NCI-H146 (cell line): ENCODE data around the gene FOXN3.
A peak's percentile ranks its signal among the peaks of the same experiment; 100 is the strongest.
"Not testable (repeated sequence)": the region's sequence is repeated elsewhere in the genome, so short reads cannot be mapped to it uniquely, and the experiment has no call there.

Experiments
- DNase-seq: peaks from one replicate; lab custom pipeline; 2025; lab: John Stamatoyannopoulos, UW

Gene FOXN3

DNA sequence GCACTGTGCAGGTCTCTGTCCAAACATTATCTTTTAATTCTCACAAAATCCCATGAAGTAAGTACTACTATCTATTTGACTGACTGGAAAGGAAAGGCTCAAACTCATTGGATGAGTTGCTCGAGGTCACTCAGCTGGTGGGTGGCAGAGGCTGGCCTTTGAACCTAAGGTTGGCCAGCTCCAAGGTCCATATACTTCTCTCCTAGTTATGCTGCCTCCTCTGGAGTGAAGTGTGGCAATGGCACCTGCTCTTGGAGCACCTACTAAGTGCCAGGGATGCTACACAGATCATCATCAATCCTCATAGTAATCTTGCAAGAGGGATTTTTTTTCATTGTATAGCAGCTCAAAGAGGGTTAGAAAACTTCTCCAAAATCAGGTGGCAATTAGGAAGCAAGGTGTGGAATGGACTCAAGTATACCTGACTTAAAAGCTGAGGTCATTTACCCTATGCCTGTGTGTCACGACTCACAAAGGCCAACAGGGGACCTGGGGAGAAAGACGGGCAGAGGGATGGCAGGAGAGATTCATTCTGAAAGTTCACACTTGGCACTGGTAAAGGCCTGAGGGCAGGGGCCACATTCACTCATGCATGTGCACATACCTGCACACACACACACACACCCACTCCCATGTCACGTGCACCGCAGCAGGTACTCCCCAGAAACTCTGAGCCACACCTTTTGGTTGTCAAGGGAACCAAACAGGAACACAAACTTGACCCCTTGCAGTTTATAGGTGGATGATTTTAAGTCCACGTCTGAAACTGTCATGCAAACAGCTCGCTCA is 146.4 kb downstream of the FOXN3 start:
- DNase-seq, result no peak

DNA sequence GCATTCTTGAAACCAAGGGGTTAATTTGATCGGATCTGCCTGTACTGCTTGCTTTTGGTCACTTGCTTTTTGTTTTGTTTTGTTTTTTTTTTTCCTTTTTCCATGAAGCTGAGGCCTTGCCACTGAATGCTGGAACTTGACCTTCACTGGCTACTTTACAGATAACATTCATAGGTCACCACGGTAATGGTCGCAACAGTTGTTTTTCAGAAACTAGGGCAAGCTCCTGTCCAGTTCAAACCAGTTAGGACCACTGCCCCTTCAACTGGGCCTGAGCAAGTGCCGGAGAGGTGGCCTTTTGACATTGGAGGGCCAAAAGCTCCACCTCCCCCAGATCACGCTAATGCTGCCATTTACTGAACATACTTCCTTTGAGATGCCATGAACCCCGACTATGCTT is 147.6 kb downstream of the FOXN3 start:
- DNase-seq, result no peak

DNA sequence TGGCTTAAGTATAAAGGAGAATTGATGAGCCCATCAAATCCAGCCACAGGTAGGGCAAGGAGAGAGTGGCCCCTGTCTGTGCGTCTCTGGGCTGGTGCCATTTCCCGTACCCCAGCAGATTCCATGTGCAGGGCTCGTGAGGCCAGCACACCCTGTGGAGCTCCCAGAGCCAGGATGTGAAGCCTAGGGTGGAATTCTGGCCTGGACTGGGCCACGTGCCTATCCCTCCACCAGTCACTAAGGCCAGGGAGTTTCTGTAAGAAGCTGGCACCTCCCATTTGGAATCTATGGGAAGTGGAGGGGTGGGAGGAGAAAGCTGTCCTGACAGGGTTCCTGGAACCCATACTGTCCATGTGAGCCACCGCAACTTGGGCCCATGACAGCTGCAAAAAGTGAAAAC is 148.5 kb downstream of the FOXN3 start:
- no peak for DNase-seq

DNA sequence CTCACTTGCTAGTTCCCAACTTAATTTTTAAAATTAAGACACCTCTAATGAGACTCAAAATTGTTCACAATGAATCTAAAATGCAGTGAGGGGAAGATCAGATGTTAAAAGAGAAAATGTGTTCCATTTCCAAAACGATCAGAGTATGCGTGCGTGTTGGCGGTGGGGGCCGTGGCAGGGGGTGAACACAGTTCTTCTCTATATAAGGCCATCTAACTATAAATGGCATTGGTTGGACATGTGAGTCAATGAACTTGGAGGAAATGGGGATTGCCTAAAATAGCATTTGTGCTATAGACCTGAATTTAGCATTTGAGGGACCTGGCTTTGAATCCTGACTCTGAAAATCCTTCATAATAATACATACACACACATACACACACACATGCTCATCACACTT is 149.4 kb downstream of the FOXN3 start:
- DNase-seq, result no peak

DNA sequence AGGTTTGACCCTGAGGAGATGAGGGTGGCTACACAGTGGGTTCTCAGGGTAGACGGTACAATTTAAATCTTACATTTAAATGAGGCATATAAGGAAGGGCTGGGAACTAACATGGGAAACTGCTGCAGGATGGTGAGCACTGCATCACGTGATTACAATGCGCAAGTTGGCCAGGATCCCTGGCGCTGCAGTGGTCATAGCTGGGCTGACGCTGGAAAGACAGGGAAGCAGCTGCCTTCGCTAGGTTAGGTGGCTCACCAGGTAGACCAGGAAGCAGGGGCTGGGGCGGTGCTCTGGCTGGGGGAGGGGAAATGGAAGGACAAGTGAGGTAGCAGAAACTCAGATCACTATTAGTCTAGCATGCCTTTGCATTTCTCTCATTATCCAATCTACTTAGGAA is 149.9 kb downstream of the FOXN3 start:
- no peak for DNase-seq

DNA sequence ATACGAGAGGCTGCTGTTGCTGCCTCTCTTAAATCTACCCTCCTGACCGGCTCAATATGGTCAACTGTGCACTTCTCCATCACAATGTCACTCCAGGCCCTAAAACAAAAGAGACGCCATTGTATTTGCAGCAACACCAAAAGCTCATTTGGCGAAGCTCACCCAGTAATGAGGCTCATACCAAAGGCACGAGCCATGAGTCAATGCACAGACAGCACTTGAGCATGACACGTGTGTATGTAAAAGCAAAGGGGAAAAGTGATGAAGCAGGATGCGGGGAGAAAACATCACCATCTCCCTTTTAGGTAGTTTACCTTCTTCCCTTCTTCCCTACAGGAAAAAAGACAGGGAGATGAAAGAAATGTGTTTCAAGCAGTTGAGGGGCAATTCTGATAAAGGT is 150.3 kb downstream of the FOXN3 start:
- DNase-seq, result no peak

DNA sequence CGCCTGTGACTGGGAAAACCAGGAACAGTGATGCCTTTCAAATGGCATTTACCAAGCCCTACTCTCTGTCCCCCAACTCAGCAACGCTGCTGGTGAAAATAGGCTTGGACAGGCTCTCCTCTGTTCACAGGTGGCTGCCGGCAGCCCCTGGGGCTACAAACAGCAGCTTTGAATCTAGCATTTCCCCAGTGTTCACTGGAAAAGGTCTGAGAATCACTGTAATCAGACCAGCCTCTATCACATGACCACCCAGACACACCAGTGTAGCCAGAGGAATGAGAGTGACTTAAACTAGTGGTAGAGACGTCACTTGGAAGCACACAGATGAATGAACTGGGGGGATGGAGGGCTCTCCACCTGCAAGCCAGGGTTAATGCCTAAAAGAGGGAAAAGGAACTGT is 151.8 kb downstream of the FOXN3 start:
- DNase-seq, result no peak

DNA sequence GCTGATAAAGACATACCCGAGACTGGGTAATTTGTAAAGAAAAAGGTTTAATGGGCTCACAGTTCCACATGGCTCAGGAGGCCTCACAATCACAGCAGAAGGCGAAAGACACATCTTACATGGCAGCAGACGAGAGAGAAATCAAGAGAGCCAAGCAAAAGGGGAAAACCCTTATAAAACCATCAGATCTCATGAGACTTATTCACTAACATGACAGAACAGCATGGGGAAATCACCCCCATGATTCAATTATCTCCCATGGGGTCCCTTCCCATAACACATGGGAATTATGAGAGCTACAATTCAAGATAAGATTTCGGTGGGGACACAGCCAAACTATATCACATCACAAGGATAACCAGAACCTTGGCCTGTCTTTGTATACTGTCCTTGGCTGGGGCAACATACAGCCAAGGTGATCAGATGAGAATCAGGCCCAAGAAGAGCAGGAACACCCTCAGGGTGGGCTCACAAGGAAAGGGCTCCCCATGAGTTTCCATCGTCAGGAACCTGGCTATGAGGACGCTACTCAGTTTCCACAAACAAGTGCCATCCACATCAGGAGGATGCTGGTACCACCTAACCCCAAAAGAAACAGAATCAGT is 152.7 kb downstream of the FOXN3 start:
- DNase-seq, result no peak

DNA sequence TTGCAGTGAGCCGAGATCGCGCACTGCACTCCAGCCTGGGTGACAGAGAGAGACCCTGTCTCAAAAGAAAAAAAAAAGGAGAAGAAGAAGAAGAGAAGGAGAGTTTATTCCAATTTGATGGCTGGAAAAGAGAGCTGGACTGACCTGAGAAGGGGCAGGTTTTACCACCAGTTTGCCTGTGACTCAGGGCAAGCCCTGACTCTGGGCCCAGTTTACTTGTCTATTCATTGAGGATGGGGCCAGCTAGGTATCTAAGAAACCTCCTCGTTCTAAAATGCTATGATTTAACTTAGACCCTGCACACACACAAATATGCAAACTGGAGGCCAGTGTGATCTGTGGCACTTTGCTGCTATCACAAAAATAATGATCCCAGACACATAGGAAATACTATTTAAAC is 155.0 kb downstream of the FOXN3 start:
- DNase-seq, result no peak

DNA sequence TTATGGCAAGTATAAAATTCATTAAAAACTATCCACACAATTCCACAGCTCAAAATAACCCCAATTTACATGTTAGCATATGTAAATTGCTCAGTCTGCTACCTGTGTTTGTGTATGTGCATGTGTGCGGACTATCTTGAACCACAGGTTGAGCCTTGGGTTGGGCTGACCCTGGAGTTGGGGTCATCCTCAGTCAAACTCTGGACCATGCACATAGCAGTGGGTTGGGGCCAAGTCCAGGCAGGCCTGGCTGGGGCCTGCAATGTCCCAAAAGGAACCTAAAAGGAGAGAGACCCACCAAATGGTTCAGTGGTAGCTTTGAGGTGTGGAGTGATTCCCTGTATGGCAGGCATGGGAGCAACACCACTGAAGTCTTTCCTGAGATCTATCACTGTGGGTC is 156.1 kb downstream of the FOXN3 start:
- no peak for DNase-seq

DNA sequence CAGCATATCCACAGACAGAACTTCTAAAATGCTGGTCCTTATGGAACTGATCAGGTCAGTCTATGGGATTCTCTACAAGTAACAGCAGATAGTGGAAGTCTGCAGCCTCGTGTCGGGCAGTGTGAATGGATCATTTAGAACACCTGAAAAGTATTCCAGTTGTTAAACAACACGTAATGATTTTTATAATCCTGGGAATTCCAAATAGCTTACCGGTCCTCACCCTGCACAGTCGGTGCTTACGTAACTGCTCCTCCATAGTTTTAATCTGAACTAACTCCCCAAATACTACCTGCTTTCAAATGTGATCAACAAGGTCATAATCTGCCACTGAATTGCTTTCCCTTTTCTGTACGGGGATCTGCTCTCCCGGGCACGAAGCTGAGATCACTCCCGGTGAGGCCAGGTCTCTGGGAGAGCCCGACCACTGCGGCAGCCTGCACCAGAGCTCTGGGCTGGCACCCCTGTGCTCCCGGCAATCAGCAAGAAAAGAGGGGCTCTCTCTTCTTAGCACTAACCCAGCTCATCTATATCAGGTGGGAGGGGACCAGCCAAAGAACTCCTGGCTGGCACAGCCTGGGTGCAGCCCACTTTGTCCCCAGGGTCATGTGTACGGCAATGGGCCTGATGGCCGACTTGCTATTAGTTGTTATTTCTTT is 157.0 kb downstream of the FOXN3 start:
- no peak for DNase-seq

DNA sequence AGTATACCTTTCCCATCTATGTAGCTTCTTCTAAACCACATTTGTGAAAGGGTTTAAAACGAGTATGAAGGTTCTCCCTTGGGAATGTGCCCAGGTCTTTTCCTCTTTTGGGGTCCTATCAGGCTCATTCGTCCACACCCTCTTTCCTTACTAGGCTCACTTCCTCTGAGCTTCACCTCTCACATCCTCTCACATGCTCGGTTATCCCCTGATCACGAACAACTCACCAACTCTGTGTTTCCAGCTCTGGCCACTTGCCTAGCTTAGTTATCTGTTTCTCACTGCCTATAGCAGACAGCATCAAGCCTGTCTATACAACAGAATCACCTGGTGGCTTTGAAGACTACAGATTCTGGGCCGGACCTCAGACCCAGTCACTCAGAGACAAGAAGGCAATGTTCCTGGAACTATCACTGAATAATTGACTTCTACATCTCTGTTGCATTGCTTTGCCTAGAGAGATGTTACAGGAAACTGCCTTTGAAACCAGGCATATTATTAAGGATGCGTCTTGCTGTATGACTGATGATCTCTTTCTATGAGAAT is 158.2 kb downstream of the FOXN3 start:
- no peak for DNase-seq

DNA sequence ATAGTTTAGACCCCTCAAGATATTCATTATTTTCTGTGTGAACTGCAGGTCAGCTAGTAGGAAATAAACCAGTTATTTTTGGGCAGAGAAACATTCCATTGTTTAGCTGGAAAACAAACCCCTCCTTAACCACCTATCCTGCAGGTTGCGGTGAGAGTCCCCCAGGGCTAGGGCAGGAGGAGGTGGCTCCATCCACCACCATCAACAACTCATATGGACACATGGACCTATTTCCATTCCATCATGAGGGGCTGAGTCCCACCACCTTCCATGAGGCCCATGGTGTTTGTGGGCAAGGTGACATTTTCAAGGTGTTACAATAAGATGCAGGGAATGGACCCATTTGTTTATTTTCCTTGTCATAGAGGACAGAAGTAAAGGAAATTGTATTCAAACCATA is 160.1 kb downstream of the FOXN3 start:
- DNase-seq, result no peak

DNA sequence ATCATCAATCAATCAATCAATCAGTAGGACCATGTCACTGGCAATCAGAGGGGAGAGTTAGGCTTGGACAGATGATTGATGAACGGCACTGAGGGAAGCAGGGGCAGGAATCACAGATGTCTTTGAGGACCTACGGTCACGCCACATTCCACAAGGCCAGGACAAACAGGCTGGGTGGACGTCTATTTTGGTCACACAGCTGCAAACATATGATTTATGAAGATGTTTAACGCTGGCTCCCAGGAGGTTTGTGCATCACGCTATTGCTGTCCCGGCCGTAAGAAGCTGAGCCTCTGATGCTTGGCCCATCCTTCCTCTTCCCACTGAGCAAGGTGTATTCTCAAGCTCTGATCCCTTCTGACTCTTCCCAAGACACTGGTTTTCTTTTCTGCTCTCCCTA is 160.8 kb downstream of the FOXN3 start:
- no peak for DNase-seq

DNA sequence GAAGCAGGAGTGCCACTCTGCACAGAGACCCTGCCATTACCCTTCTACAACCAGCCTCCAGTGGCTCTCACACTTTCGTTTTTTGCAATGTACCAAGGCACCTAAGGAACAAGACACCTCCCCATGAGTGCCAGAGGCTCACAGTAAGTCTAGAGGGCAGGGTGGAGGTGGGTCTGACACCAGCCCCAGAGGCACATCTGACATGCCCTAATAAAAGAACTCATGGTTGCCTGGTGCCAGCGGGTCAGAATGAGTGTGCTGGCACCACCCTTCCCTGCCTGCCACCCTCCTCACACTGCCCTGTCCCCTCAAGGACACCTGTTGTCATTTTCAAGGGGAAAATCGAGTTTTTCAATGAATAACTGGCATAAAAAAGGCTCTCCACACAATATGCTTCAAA is 161.2 kb downstream of the FOXN3 start:
- DNase-seq, result no peak

DNA sequence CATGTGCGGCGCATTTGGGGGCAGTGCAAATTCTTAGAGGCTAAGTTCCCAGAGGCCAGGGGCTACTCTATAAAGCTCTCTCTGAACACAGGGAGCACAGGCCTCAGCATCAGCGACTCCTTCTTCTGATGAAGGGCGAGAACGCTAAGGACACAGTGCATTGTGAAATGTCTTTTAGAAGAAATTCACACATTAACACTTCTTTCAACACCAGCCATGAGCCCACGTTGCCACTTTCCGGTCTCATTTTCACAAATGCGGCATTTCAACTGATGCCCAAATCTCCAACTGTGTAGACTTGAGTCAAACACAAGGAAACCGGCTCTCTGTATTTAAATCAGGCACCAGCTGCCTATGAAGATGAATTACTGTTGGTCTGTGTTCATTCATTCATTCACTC is 162.0 kb downstream of the FOXN3 start:
- DNase-seq, result no peak

DNA sequence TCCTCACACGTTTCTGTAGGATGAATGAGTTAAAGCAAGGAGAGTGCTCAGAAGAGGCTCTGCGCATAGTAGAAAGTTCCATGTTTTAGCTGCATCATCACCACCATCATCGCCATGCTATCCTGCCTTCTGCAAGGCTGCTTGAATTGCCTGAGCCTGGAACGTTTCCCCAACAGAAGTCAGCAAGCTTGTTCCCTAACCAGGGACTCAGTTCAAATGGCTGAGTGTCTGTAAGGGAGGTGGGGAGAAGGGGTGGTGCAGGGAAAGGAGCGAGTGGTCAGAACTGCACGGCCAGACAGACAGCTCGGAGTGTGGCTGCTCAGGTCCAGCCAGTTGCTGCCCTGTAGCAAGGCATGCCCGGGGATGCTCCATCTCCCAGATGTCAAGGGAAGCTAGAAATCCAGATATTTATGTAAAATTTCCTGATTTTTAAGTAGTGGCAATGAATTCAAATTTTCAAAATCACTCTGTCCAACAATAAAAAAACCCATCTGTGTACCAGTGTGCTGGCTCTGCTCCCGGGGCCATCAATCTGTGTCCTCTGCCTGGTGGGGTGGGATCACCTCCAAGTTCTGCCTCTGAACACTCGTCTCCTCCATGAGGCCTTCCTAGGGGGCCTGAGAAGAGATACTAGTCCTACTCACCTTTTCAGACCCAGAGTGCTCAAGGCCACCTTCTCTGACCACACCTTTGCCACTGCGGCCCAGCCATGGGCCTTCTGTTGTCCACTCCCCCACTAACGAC is 162.7 kb downstream of the FOXN3 start:
- DNase-seq, result no peak

DNA sequence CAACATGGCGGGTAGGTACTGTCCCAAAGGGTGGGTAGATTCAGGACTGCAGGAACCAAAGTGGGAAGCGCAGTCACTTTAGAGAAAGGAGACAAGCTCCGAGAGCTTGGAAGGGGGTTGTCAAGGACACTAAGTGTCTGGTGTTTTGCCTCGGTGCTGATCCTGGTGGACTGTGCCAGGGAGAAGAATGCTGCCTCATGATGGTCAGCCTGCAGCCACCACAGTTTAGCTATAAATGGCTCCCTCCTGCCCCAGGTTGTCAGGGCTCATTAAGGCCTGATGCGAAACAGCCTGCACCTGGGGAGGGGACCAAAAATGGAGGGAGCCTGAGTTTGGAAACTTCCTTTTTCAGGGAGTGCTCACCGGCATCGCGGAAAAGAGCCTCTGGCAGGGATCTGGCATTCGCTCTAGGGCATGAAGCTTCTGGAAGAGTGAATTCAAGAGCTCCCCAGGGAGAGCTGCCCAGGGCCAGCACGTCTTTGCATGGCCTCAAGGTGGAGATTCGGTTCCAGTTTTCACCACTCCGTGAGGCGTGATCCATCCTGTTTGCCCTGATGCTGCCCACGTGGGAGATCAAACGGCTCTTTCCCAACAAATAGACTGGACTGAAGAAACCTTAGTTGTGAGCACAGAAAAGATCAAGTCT is 164.0 kb downstream of the FOXN3 start:
- peak; percentile 10 for DNase-seq

DNA sequence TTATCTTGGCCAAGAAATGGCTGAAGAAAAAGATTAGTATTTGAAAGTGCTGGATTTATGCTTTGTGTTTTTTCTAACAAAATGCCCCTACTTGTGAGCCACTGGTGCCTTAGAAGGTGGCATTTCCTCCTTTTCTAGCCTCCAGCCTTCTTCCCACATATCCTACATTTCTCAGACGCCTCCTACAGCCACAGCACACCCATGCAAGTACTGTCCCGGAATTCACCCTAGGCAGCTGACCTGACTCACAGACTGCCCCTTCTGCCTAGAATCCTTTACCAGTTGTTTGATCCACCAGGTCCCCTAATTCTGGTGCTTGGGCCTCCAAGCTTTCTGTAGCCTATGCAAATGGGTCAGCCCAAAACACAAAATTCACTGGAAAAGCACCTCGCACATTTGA is 166.0 kb downstream of the FOXN3 start:
- DNase-seq, result no peak

DNA sequence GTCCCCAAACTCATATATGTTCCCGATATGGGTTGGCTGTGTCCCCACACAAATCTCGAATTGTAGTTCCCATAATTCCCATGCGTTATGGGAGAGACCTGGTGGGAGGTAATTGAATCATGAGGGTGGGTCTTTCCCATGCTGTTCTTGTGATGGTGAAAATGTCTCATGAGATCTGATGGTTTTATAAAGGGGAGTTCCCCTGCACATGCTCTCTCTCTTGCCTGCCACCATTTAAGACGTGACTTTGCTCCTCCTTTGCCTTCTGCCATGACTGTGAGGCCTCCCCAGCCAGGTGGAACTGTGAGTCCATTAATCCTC is 166.4 kb downstream of the FOXN3 start:
- not testable (repeated sequence) for DNase-seq

DNA sequence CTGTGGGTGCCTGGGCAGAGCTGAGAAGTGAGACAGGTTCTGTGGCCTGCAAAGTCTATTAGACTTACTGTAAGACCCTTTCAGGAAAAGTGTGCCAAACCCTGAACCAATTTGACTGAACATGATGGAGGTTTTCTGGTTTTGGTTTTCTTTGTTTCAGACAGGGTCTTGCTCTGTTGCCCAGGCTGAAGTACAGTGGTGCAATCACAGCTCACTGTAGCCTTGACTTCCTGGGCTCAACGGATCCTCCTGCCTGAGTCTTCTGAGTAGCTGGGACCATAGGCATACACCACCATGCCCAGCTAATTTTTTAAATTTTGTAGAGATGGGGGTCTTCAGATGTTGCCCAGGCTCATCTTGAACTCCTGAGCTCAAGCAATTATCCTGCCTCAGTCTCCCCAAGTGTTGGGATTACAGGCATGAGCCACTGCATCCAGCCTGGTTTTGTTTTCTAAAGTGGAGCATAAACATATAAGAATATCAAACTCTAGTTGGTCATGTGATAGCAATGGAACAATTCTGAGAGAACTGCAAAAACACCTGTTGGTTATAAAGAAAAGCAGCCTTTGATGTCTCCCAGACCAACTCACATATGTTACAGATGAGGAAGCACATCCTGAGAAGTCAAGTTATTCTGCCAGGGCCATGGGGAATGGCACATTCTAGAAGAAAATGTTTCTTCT is 166.9 kb downstream of the FOXN3 start:
- DNase-seq, result no peak
